Liver (tissue), 9 donors: ENCODE data around the gene CSF1. TPM values are rescaled to one million over a fixed set of nuclear protein-coding genes. Genes with fewer than 3 reads are reported as not detected.

Experiments used
- DNase-seq: peaks from one replicate; pipeline ENCODE4 v3.0.0-alpha.2; 2017; ENCODE audit warnings: low spot score
- H3K27ac ChIP-seq, 2 donors: one replicate each; pipeline ENCODE4 v1.7.0; 2013; ENCODE audit warnings: inconsistent platforms in 2 of 2, low read length in 2 of 2, control low read depth in 1 of 2, low read depth in 1 of 2, mild to moderate bottlenecking in 1 of 2
- H3K27me3 ChIP-seq, 4 donors: one replicate each; pipeline versions ENCODE4 v1.6.1 to v1.7.0; 2013; ENCODE audit warnings: low read length in 3 of 4, inconsistent platforms in 1 of 4, mild to moderate bottlenecking in 1 of 4, moderate library complexity in 1 of 4; ENCODE audit not compliant: control insufficient read depth in 4 of 4, insufficient read depth in 4 of 4
- H3K36me3 ChIP-seq, 4 donors: one replicate each; pipeline versions ENCODE4 v1.6.1 to v1.7.0; 2013; ENCODE audit warnings: low read length in 3 of 4, mild to moderate bottlenecking in 3 of 4, low read depth in 1 of 4, moderate library complexity in 1 of 4; ENCODE audit not compliant: control insufficient read depth in 4 of 4, insufficient read depth in 3 of 4
- H3K4me1 ChIP-seq, 4 donors: one replicate each; pipeline versions ENCODE4 v1.6.1 to v1.7.0; 2013; ENCODE audit warnings: low read length in 3 of 4, mild to moderate bottlenecking in 3 of 4, moderate library complexity in 1 of 4; ENCODE audit not compliant: control insufficient read depth in 4 of 4, insufficient read depth in 4 of 4
- H3K4me3 ChIP-seq, 3 donors: one replicate each; pipeline versions ENCODE4 v1.6.1 to v1.7.0; 2013; ENCODE audit warnings: low read length in 3 of 3, control low read depth in 1 of 3, low read depth in 1 of 3, mild to moderate bottlenecking in 1 of 3
- H3K9ac ChIP-seq, 2 donors: one replicate each; pipeline ENCODE4 v1.7.0; 2013; ENCODE audit warnings: low read length in 2 of 2, mild to moderate bottlenecking in 2 of 2, moderate library complexity in 2 of 2, control low read depth in 1 of 2, low read depth in 1 of 2
- H3K9me3 ChIP-seq, 4 donors: one replicate each; pipeline versions ENCODE4 v1.6.1 to v1.7.0; 2013; ENCODE audit warnings: low read length in 3 of 4; ENCODE audit not compliant: control insufficient read depth in 4 of 4
- ATF3 ChIP-seq: IDR thresholded peaks from 2 replicates; pipeline ENCODE4 v1.6.1; 2016; ENCODE audit warnings: antibody characterized with exemption
- FOXA2 ChIP-seq: IDR thresholded peaks from 2 replicates; pipeline ENCODE4 v1.6.1; 2016; ENCODE audit warnings: antibody characterized with exemption
- GABPA ChIP-seq, 2 donors: IDR thresholded peaks in 1 of 2; conservative IDR thresholded peaks in 1 of 2; 2 replicates each; pipeline ENCODE4 v1.6.1; 2016; ENCODE audit warnings: antibody characterized with exemption in 2 of 2, mild to moderate bottlenecking in 1 of 2, moderate library complexity in 1 of 2
- HNF4A ChIP-seq, 2 donors: conservative IDR thresholded peaks; 2 replicates each; pipeline ENCODE4 v1.6.1; 2016; ENCODE audit warnings: antibody characterized with exemption in 2 of 2, mild to moderate bottlenecking in 2 of 2
- HNF4G ChIP-seq: IDR thresholded peaks from 2 replicates; pipeline ENCODE4 v1.6.1; 2016; ENCODE audit warnings: antibody characterized with exemption
- NR2F2 ChIP-seq: IDR thresholded peaks from 2 replicates; pipeline ENCODE4 v1.6.1; 2016; ENCODE audit warnings: antibody characterized with exemption
- RAD21 ChIP-seq, 2 donors: IDR thresholded peaks; 2 replicates each; pipeline ENCODE4 v1.6.1; 2016; ENCODE audit warnings: antibody characterized with exemption in 2 of 2, mild to moderate bottlenecking in 2 of 2
- RXRA ChIP-seq, 2 donors: IDR thresholded peaks; 2 replicates each; pipeline ENCODE4 v1.6.1; 2017 to 2018; ENCODE audit warnings: antibody characterized with exemption in 2 of 2, mild to moderate bottlenecking in 1 of 2
- SP1 ChIP-seq: IDR thresholded peaks from 2 replicates; pipeline ENCODE4 v1.6.1; 2018; ENCODE audit warnings: antibody characterized with exemption, mild to moderate bottlenecking
- TAF1 ChIP-seq: conservative IDR thresholded peaks from 2 replicates; pipeline ENCODE4 v1.6.1; 2016; ENCODE audit warnings: antibody characterized with exemption, mild to moderate bottlenecking
- YY1 ChIP-seq: IDR thresholded peaks from 2 replicates; pipeline ENCODE4 v1.6.1; 2016; ENCODE audit warnings: antibody characterized with exemption, mild to moderate bottlenecking
- WGBS: extraction: QIAGEN DNeasy Blood & Tissue Kit; methylation state at CpG from one replicate; pipeline ENCODE4 v1.1.7; 2013; 5-methylcytosine and 5-hydroxymethylcytosine counted together
- polyA plus RNA-seq, 2 donors: library from polyadenylated mRNA; stranded (reverse) in 1 of 2; unstranded in 1 of 2; fragments of 200-250 nt in 1 of 2; fragments of >200 nt in 1 of 2; fragmentation: Nextera tagmentation in 1 of 2; extraction: Ambion mirVana in 1 of 2; gene quantifications; one replicate each; pipeline versions ENCODE4 v1.2.1 to v1.2.3, GENCODE V29; 2013 to 2015
- total RNA-seq, 2 donors: library from RNA; depleted of rRNA; stranded (reverse); fragments of >200 nt; gene quantifications; one replicate each; pipeline ENCODE4 v1.2.3, GENCODE V29; 2014
- TF ChIP-seq, protein P1 (sequence below): IDR thresholded peaks from 2 replicates; pipeline ENCODE4 v1.6.1; 2016; ENCODE audit warnings: antibody characterized with exemption
- TF ChIP-seq, protein P2 (sequence below): fragments of 150-350 bp; IDR thresholded peaks from 2 replicates; pipeline ENCODE4 v1.5.1; 2017; ENCODE audit warnings: improper control_type of control experiment, low read depth, low read length; ENCODE audit not compliant: missing input control
- TF ChIP-seq, protein P3 (sequence below): IDR thresholded peaks from 2 replicates; pipeline ENCODE4 v1.6.1; 2016; ENCODE audit warnings: antibody characterized with exemption
- donor health status: healthy.
- donor health status: healthy.
- donor health status: healthy.
- donor health status: healthy.
- donor health status: healthy.

CSF1 gene
- total and polyA plus RNA-seq, 4 donors = 6.3 to 15.2 (median 11.3) TPM

GRCh38 chr1:109884242-109884891 is 26.3 kb upstream of the CSF1 start:
- no peak for TF ChIP-seq ATF3
- TF ChIP-seq SP1 = no peak
- no peak for TF ChIP-seq GABPA (IDR thresholded peaks at IDR 0.05 in 1 of 2, conservative IDR thresholded peaks at IDR 0.05 in 1 of 2)
- TF ChIP-seq, protein P1, sequence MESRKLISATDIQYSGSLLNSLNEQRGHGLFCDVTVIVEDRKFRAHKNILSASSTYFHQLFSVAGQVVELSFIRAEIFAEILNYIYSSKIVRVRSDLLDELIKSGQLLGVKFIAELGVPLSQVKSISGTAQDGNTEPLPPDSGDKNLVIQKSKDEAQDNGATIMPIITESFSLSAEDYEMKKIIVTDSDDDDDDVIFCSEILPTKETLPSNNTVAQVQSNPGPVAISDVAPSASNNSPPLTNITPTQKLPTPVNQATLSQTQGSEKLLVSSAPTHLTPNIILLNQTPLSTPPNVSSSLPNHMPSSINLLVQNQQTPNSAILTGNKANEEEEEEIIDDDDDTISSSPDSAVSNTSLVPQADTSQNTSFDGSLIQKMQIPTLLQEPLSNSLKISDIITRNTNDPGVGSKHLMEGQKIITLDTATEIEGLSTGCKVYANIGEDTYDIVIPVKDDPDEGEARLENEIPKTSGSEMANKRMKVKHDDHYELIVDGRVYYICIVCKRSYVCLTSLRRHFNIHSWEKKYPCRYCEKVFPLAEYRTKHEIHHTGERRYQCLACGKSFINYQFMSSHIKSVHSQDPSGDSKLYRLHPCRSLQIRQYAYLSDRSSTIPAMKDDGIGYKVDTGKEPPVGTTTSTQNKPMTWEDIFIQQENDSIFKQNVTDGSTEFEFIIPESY = no peak
- TF ChIP-seq TAF1 = no peak
- no peak for TF ChIP-seq RXRA (IDR thresholded peaks at IDR 0.05)
- TF ChIP-seq YY1 = no peak
- TF ChIP-seq RAD21 (IDR thresholded peaks at IDR 0.05) = no peak
- no peak for TF ChIP-seq NR2F2
- TF ChIP-seq HNF4A (conservative IDR thresholded peaks at IDR 0.05) = no peak
- TF ChIP-seq HNF4G = no peak
- no peak for TF ChIP-seq FOXA2
- TF ChIP-seq, protein P2, sequence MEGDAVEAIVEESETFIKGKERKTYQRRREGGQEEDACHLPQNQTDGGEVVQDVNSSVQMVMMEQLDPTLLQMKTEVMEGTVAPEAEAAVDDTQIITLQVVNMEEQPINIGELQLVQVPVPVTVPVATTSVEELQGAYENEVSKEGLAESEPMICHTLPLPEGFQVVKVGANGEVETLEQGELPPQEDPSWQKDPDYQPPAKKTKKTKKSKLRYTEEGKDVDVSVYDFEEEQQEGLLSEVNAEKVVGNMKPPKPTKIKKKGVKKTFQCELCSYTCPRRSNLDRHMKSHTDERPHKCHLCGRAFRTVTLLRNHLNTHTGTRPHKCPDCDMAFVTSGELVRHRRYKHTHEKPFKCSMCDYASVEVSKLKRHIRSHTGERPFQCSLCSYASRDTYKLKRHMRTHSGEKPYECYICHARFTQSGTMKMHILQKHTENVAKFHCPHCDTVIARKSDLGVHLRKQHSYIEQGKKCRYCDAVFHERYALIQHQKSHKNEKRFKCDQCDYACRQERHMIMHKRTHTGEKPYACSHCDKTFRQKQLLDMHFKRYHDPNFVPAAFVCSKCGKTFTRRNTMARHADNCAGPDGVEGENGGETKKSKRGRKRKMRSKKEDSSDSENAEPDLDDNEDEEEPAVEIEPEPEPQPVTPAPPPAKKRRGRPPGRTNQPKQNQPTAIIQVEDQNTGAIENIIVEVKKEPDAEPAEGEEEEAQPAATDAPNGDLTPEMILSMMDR = no peak
- DNase-seq = no peak
- WGBS = 89% methylated on average over 8 of the region's 8 CpGs
- Histone ChIP-seq H3K9ac (no peak overlapping the region), H3K27ac (no peak overlapping the region), H3K36me3 (no peaks in the 10 kb centered on the region), H3K4me1 (peaks cover 0 to 4% (median 0%) of the 10 kb centered on the region in 4 donors), H3K4me3 (no peak overlapping the region), H3K9me3 (no peaks in the 10 kb centered on the region), H3K27me3 (no peaks in the 10 kb centered on the region)

- TF ChIP-seq RXRA (IDR thresholded peaks at IDR 0.05) (no peak), ATF3 (no peak)
- TF ChIP-seq, protein P3, sequence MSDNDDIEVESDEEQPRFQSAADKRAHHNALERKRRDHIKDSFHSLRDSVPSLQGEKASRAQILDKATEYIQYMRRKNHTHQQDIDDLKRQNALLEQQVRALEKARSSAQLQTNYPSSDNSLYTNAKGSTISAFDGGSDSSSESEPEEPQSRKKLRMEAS = no peak
- TF ChIP-seq, protein P2 = no peak
- Histone ChIP-seq H3K9me3 (no peaks in the 10 kb centered on the region), H3K4me1 (peaks cover 0 to 4% (median 0%) of the 10 kb centered on the region in 4 donors), H3K27ac (no peak overlapping the region), H3K9ac (no peak overlapping the region), H3K27me3 (no peaks in the 10 kb centered on the region), H3K36me3 (no peaks in the 10 kb centered on the region), H3K4me3 (no peak overlapping the region)
- DNase-seq = no peak
- 80% methylated on average over 3 of the region's 3 CpGs for WGBS
These were observed 25.1 kb upstream of the CSF1 start for GRCh38 chr1:109885589-109885988.
